GM19328 (cell line): ENCODE measurements around the gene ITIH1.

ENCODE experiments used
- ATAC-seq: cut with Tn5 transposase; IDR thresholded peaks from one replicate; pipeline ENCODE4 v1.9.1; 2021; ENCODE audit warnings: mild to moderate bottlenecking, moderate library complexity; ENCODE audit not compliant: unreplicated experiment

Gene ITIH1

DNA sequence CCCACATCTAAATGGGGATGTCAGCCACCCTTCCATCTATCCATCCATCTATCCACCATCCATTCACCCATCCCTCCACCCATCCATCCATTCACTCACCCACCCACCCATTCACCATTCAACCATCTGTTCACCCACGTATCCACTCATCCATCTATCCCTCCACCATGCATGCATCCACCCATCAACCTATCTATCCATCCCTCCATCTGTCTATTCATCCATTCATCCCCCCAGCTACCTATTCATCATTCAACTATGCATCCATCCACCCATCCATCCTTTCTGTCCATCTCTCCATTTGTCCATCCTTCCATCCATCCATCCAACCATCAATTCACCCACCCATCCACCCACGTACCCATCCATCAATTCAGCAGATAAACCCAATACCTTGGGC is 31.8 kb downstream of the ITIH1 start:
- no peak for ATAC-seq

GRCh38 chr3:52809662-52810377 is 32.4 kb downstream of the ITIH1 start:
- no peak for ATAC-seq

GRCh38 chr3:52810923-52811322 is 33.5 kb downstream of the ITIH1 start:
- ATAC-seq: no peak

GRCh38 chr3:52811452-52812011 is 34.1 kb downstream of the ITIH1 start:
- no peak for ATAC-seq

DNA sequence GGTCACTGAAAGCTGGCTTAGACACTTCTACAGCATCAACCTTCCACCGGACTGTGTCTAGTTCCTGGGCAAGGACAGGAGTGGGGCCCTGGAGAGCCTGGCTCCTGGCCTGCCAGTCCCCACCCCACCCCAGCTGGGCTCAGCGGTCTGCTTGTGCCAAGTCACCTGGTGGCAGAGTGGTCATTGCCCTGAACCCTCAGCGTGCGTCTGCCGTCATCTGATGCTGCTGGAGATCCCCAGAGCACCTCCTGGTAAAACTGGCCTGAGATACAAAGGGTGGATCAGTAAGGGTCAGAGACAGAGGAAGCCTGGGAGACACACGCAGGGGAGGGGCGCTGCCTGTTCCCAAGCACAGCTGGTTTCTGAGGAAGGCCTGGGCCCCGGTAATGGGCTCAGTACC is 36.4 kb downstream of the ITIH1 start:
- ATAC-seq: no peak

GRCh38 chr3:52816199-52816598 is 38.8 kb downstream of the ITIH1 start:
- ATAC-seq: no peak

DNA sequence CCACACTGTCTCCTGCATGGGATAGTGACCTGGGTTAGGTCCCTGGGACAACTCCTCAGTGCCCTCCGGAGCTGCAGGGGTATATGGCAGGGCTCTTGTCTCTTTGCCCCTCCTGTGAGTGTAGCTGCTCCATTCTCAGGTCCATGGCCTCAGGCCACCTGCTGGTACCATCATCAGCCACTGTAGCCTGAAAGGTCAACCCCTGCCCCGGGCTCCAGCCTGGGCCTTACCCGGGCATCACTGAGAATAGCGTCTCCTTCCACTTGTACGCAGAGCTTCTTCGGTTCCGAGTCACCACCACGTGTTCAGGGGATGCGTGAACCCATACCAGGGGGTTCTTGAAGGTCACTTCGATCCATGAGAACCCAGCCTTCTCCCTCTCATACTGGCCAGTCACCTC is 39.3 kb downstream of the ITIH1 start:
- no peak for ATAC-seq

GRCh38 chr3:52817221-52817620 is 39.8 kb downstream of the ITIH1 start:
- no peak for ATAC-seq

DNA sequence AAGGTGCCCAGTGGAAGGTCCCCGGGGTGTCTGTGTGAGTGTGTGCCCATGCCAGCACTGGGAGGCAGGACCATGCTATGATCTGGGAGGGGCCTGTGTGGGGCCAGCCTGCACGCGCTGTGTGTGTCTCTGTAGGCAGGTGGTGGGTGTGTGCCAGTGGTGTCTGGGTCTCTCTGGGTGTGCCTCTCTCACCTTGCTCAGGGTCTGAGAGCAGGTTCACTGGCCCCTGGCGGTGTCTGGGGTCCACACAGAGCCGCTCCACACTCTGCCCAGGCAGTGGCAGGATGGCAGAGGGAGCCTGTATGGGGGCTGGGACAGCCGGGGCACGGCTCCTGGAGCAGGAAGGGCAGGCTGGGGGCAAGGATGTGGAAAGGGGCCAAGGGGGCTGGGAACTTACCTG is 40.5 kb downstream of the ITIH1 start:
- ATAC-seq: no peak

GRCh38 chr3:52819936-52820335 is 42.5 kb downstream of the ITIH1 start:
- ATAC-seq: no peak

DNA sequence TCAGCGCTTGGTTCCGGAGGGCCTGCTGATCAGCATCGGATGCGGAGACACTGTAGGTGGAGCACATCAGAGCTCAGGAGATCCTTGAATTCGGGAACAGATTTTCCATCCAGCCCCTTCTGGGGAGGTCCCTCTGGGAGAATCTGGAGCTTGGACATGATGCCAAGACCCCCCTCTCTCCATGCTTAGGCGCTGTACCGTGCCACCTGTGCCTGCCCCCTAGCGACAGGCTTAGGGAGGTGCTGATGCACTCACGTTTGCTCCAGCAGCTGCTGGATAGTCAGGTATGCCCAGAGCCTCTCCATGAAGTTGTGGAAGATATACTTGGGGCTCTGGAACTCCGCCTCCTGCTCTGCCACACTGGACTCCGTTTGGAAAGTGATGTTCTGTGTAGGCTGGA is 43.3 kb downstream of the ITIH1 start:
- no peak for ATAC-seq

- ATAC-seq: no peak
These were observed 45.0 kb downstream of the ITIH1 start for GRCh38 chr3:52822363-52822762.

DNA sequence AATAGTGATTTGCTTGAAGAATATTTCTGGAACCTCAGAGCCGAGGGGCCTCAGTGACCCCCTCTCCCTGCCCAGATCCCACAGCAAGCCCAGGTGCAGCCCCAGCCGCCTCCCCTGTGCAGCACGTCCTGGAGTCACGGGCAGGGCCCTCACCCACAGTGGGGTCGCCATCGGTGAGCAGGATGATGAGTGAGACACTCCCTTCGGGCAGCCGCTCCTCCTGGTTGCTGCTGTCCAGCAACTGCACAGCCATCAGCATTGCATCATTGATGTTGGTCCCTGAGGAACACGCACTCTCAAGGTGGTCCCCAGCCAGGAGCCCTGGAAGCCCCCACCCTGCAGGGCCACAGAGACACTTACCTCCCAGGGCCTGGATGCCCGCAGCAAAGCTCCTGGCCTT is 46.6 kb downstream of the ITIH1 start:
- ATAC-seq: no peak

DNA sequence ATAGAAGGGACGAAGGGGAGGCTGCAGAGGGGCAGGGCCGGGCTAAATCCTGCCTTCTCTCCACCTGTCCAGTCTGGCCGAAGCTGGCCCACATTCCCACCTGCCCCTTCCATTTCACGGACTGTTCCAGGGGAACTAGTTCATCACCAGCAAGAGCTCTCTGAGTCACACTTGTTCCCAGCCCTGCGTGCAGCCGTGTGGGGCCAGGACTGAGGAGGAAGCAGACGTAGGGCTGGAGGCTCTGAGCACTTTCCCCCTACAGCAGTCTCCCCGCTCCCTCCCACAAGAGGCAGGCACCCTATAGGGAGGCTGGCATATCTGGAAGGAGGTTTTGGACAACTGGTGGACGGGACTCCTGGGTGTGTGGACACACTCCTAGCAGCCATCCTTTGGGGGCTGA is 50.0 kb downstream of the ITIH1 start:
- no peak for ATAC-seq

DNA sequence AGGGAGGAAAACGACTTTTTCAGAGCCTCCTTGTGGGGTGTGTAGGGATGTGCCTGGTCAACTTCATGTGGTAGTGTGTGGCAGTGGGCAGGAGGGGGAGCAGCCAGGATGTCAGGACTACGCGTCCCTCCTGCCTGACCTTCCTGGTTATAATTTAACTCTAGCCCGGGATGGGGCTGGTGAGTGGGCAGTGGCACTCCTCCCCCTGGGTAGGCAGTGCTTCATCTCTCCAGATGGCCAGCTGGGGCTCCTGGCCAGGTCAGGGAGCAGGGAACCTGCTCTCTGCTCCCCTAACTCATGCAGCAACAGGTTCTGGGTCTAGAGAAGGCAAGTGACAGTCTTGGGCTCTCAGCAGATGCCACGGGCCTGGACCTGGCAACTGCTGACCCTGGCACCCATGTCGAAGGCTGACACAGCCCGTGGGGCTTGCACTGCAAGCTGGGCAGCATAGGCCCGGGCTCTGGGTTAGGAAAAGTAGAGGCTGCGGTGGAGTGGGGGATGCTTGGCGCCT is 50.5 kb downstream of the ITIH1 start:
- ATAC-seq: no peak

- ATAC-seq: no peak
These were observed 52.1 kb downstream of the ITIH1 start for GRCh38 chr3:52829482-52829881.

DNA sequence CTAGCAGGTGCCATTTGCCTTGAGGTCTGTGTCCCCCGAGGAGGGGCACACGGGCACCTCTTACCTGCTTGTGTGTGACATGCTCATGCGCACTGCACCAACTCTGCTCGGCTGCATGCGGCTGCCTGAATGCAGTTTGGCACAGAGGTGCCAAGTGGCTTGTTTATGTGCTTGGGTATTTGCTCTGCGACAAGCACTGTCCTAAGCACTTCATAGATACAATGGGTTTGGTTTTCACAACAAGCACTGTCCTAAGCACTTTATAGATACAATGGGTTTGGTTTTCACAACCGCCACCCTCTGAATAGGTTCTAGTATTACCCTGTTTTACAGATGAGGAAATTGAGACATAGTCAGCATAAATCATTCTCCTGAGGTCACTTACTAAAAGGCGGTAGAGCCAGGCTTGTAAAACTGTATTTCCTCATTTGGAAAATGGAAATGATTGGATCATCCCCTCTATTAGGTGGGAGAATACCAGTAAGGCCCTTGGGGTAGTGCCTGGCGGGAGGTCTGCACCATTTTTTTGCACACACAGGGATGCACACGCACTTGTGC is 52.6 kb downstream of the ITIH1 start:
- ATAC-seq: no peak

DNA sequence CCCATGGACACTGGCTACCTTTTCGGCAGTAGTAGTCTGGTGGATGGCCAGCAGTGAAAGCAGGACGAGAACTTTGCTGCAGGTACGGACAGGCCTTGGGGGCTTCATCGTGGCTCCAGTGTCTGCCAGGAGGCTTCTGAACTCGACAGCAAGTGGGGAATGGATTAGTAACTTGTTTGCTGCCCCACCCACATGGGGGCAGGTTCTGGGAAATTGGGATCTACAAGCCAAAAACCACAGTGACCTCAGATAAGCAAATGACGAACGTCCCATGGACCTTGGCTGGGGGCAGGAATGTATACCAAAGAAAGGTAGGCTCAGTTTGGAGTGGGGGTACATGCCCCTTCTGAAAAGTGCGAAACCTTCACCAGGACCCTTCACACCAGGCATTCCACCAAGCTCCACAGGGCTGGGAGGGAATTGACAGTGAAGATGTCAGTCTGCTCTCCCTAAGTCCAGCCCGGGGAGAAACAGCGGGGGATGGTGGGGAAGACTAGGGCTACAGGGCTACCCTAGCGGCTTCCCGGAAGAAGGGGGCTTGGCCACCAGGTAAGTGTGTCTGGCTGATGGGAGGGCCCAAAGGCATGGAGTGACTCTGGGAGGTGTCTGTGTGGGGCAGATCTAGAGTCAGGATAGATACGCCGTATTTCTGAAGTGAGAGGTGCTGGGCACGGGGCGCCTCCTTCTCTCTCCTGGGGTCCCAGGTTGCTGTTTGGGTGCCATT is 53.3 kb downstream of the ITIH1 start, which contains the start of gene ITIH4:
Gene ITIH4, minus strand, starts transcription at position 138 of the 724 bp plus-strand sequence. Its CDS starts 30 bp downstream, at position 108.
- ATAC-seq: no peak

GRCh38 chr3:52831500-52832301 is 54.3 kb downstream of the ITIH1 start:
- ATAC-seq: no peak

- no peak for ATAC-seq
These were observed 55.8 kb downstream of the ITIH1 start for GRCh38 chr3:52833202-52833601.
